NT2/D1 (cell line): ENCODE results near the gene IL11.

Source experiments
- YY1 ChIP-seq: IDR thresholded peaks from 2 replicates; pipeline ENCODE4 v1.6.1; 2011; ENCODE audit not compliant: insufficient read length, insufficient read depth
- ZNF274 ChIP-seq: IDR thresholded peaks from 2 replicates; pipeline ENCODE4 v1.6.1; 2011; ENCODE audit warnings: mild to moderate bottlenecking, low read depth, low read length

- TF ChIP-seq YY1: no peak
- no peak for TF ChIP-seq ZNF274
These were observed 48.7 kb downstream of the IL11 start for GRCh38 chr19:55321466-55322137.
